ENCODE results near the gene KRTAP7-1.

The KRTAP7-1 gene

GRCh38 chr21:30829659-30830058, at the start of gene KRTAP7-1:
TSS of gene KRTAP7-1 (minus strand) at chr21:30829759. CDS start at chr21:30829698, 61 bp downstream.
- no peak for DNase-seq (ENCODE audit: extremely low read depth in 1 of 2, low read depth in 1 of 2)

DNA sequence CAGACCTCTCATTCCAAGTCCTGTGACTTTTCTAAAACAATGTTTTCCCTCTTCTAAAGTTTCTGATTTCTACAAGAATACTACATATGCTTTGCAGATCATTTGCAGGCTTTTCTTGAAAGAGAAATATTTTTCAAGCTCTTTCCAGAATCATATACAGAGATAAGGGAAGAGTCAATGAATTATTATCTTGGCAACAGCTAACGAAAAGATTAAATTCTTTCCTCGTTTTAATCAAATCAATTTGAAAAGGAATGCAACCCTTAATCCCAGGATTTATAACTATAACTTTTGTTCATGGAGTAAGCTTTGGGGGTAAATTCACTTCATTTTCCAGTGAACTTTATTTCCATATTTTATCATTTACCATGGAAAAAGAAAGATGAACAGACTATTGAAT, 45.0 kb upstream of the KRTAP7-1 start:
- DNase-seq (ENCODE audit: extremely low read depth in 1 of 2, low read depth in 1 of 2): no peak

GRCh38 chr21:30847627-30848500, 18.3 kb upstream of the KRTAP7-1 start:
- no peak for DNase-seq (ENCODE audit: extremely low read depth in 1 of 2, low read depth in 1 of 2)

DNA sequence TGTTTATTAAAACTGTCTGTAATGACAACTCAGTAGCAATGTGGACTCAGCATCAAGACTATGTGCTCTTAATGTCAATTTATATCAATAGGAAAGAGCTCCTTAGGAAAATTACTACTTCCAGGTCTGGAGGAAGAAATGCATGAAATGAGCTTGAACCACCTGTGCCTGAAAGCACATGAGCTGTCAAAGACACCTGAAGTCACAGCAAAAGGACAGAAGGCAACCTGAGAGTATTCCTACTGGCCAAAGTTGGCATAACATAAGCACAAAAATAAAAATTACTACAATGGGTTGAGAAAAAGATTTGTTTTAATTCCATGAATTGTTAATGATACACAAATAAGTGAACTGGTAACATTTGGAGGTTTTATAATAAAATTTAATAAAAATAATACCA, 13.4 kb upstream of the KRTAP7-1 start:
- no peak for DNase-seq (ENCODE audit: extremely low read depth in 1 of 2, low read depth in 1 of 2)

- DNase-seq (ENCODE audit: extremely low read depth in 1 of 2, low read depth in 1 of 2): peak in 1 of 2 donors; percentile 7
These were observed 9.7 kb upstream of the KRTAP7-1 start for GRCh38 chr21:30839304-30839703.

GRCh38 chr21:30838536-30838935, 9.0 kb upstream of the KRTAP7-1 start:
- DNase-seq (ENCODE audit: extremely low read depth in 1 of 2, low read depth in 1 of 2): no peak

- peak in 1 of 2 donors; percentile 15 for DNase-seq (ENCODE audit: extremely low read depth in 1 of 2, low read depth in 1 of 2)
These were observed 1.7 kb upstream of the KRTAP7-1 start for GRCh38 chr21:30831194-30831765.

GRCh38 chr21:30818837-30819610, 10.5 kb downstream of the KRTAP7-1 start:
- DNase-seq (ENCODE audit: extremely low read depth in 1 of 2, low read depth in 1 of 2): no peak

- DNase-seq (ENCODE audit: extremely low read depth in 1 of 2, low read depth in 1 of 2): no peak
These were observed 16.4 kb downstream of the KRTAP7-1 start, which contains the start of gene KRTAP8-1 for GRCh38 chr21:30813174-30813573. TSS of gene KRTAP8-1 (minus strand) at chr21:30813274. CDS start at chr21:30813220, 54 bp downstream.

DNA sequence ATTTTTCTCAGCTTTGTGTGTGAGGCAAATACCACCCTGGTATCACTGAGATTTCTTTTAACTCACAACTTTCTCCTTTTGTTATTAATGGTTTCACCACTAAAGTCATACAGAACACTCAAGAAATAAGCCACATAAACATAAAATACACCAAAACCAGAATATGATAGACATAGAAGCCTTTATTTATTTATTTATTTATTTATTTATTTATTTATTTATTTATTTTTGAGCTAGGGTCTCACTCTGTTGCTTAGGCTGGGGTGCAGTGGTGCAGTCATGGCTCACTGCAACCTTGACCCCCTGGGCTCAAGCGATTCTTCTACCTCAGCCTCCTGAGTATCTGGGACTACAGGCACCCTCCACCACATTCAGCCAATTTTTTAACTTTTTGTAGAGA, 29.0 kb downstream of the KRTAP7-1 start:
- no peak for DNase-seq (ENCODE audit: extremely low read depth in 1 of 2, low read depth in 1 of 2)

- DNase-seq (ENCODE audit: extremely low read depth in 1 of 2, low read depth in 1 of 2): no peak
These were observed 35.8 kb downstream of the KRTAP7-1 start for GRCh38 chr21:30793581-30794314.

GRCh38 chr21:30779249-30779648, 50.3 kb downstream of the KRTAP7-1 start:
- no peak for DNase-seq (ENCODE audit: extremely low read depth in 1 of 2, low read depth in 1 of 2)

Data from stimulated activated CD8-positive, alpha-beta memory T cell treated with anti-CD3 and anti-CD28 coated beads, Interleukin-7, amount 100 ng/mL, for 48 hours (primary cell).